AG09309 (cell line): ENCODE data around the gene FKRP.
A peak's percentile ranks its signal among the peaks of the same experiment; 100 is the strongest.

Source experiments
- DNase-seq: peaks from one replicate; pipeline ENCODE4 v3.0.0-alpha.2; 2010; ENCODE audit warnings: low read depth
- H3K4me3 ChIP-seq: 2 replicates; pipeline ENCODE4 v1.5.1; 2011; ENCODE audit warnings: mild to moderate bottlenecking, low read depth, low read length, moderate library complexity; ENCODE audit not compliant: control insufficient read depth
- TF ChIP-seq, protein P1 (sequence below): IDR thresholded peaks from 2 replicates; pipeline ENCODE4 v1.5.1; 2011; ENCODE audit warnings: mild to moderate bottlenecking, low read depth, low read length, inconsistent platforms; ENCODE audit not compliant: insufficient read depth, control insufficient read depth; ENCODE audit errors: missing control alignments

FKRP gene

DNA sequence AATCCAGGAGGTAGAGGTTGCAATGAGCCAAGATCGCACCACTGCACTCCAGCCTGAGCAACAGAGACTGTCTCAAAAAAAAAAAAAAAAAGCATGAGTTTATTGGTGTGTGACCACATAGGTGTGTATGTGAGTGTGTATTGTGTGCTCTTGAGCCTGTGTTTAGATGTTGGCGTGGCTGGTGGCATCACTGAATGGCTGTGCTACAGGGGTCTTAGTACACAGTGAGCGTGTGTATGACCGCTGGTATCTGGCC lies 40.1 kb downstream of the FKRP start:
- H3K4me3 ChIP-seq, result peak overlapping the region; percentile 96
- DNase-seq, result no peak
- TF ChIP-seq, protein P1, sequence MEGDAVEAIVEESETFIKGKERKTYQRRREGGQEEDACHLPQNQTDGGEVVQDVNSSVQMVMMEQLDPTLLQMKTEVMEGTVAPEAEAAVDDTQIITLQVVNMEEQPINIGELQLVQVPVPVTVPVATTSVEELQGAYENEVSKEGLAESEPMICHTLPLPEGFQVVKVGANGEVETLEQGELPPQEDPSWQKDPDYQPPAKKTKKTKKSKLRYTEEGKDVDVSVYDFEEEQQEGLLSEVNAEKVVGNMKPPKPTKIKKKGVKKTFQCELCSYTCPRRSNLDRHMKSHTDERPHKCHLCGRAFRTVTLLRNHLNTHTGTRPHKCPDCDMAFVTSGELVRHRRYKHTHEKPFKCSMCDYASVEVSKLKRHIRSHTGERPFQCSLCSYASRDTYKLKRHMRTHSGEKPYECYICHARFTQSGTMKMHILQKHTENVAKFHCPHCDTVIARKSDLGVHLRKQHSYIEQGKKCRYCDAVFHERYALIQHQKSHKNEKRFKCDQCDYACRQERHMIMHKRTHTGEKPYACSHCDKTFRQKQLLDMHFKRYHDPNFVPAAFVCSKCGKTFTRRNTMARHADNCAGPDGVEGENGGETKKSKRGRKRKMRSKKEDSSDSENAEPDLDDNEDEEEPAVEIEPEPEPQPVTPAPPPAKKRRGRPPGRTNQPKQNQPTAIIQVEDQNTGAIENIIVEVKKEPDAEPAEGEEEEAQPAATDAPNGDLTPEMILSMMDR, result no peak

DNA sequence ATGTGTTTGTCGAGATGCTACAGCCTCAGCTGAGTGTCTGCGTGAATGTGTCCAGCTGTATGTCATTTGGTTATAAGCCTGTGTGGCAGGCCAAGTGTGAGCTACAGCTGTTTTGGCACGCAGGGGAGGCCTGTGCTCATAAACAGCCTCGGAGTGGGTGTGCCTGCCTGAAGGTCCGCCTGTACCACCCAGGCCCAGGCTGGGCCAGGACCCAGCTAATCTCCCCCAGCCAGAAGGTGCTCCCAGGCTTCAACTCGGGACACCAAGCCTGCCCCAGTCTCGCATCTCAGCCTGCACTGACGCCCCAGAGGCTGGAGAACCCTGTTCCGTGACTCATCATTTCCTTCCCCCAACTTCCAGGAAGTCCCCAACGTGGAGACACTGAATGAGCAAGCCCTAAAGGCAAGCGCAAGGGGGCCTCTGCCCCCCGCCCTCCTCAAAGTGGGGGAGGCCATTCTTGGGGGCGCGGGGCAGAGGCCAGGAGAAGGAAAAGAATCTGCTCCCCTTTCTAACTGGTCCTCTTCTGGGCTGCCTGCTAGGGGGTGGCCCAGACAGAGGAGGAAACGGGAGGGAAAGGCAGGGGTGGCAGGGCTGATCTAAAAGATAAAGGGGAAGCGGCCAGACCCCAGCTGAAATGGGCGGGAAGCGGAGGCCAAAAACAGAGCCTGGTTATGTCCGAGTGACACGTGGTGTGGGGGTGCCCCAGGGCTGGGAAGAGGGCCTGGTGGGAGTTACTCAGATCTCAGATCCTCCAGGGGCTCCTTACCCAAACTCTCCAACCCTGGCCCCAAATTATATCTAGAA lies 40.6 kb downstream of the FKRP start:
- DNase-seq, result peak; percentile 68

DNA sequence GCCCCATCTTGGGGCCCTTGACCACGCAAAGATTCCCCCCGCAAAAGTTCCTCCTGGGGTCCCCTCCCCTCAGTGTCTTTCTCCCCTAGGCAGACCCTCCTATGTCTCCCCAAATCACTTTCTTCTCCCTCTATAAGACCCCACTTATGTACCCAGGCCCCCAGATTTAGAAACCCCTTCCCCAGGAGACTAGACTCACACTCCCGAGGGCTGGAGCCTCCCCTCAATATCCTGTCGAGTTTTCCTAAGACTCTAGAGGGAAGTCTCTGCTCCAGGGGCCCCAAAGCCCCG lies 41.1 kb downstream of the FKRP start:
- TF ChIP-seq, protein P1, result no peak
- H3K4me3 ChIP-seq, result peak overlapping the region; percentile 96
- no peak for DNase-seq

More for the DNA sequence above, 40.6 kb downstream of the FKRP start:
- TF ChIP-seq, protein P1, result no peak
- peak overlapping the region; percentile 96 for H3K4me3 ChIP-seq

DNA sequence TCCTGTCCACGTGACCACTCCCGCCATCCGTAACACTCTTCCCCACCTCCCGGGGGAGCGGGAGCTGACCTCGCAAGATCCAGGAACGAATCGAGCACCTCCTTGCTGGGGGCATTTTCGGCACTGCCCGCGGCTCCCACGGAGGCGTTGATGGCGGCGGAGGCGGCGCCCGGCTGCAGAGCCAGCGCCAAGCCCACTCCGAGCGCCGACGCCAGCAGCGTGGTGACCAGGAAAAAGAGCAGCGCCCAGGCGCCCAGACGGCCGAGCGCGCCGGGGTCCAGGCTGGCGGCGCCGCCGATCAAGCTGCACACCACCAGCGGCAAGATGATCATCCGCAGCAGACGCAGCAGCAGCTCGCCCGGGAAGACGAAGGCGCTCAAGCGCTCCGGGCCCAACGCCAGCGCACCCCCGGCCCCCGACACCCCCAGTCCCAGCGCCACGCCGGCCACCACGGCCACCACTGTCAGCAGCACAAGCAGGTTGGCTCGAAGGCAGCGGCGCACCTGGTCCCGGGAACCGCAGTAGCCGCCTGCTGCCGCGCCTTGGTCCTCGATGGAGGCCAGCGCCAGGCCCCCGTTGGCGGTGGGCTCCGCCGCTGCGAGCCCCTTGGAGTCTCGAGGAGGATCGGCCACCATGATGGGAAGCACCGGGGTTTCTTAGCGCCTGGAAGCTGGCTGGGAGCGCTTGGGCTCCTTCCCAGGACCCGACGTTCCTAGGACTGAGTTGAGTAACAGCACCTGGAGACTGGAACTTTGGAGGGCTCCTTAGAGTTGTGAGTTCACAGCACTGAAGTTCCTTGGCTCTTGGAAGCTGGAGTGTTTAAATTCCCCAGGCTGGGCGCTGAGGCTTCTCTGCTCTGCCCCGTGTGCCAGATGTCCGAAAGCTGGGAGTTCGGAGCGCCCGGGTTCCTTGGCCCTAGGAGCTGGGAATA lies 41.7 kb downstream of the FKRP start:
- H3K4me3 ChIP-seq, result peak overlapping the region; percentile 96
- TF ChIP-seq, protein P1, result no peak
- no peak for DNase-seq

DNA sequence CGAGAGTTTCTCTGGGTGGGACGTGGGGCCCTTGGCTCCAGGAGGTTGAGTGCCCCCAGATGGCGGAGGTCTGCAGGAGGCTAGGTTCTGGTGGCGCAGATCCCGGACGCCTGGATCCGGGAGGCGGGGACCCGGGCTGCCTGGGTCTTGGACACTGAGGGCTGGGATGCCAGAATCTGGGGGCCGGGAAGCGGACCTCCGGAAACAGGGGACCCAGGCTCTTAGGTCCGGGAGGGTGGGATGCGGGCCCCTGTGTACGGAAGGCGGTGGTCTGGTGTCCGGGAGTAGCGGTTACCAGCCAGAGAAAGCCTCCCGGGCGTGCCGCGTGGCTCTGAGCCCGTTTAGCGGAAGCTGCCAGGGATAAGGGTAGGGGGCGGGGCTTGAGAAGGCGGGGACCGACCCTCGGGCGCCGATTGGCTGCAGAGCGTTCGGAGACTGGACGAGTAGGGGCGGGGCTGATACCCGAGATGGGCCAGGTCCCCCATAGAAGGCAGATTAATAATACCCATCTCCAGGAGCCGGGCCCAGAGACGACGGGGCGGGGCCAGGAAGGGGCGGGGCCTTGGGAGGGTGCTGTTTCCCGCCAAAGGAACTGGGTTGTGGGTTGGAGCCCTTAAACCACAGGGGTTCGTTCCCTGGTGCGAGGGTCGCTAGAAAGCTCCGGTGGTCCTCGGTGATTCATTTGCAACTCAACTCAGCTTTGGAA lies 42.6 kb downstream of the FKRP start, which contains the start of gene SLC1A5:
TSS of gene SLC1A5 (minus strand) at position 333 of the 706 bp plus-strand sequence. CDS start 629 bp downstream, outside the sequence.
- H3K4me3 ChIP-seq, result peak within 1 kb of the TSS; percentile 96
- DNase-seq, result peak; percentile 90
- TF ChIP-seq, protein P1, result peak; percentile 9

DNA sequence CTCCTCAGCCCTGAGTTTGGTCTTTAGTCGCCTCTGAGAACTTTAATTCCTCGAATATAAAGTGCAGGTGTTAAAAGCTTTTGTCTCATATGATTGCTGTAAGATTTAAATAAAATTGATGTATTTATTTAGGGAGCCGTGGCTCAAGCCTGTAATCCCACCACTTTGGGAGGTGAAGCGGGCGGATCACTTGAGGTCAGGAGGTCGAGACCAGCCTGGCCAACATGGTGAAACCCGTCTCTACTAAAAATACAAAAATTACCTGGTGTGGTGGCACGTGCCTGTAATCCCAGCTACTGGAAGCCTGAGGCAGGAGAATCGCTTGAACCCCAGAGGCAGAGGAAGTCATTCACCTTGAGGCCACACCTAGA lies 43.1 kb downstream of the FKRP start:
- TF ChIP-seq, protein P1, result no peak
- no peak overlapping the region for H3K4me3 ChIP-seq
- DNase-seq, result no peak
